ENCODE results near the gene DMPK.
"Not testable (repeated sequence)": the region's sequence is repeated elsewhere in the genome, so short reads cannot be mapped to it uniquely, and the experiment has no call there.

DMPK gene

GRCh38 chr19:45745606-45746005, 36.7 kb downstream of the DMPK start:
- DNase-seq (ENCODE audit: low read depth), result no peak

- DNase-seq (ENCODE audit: low read depth), result no peak
These were observed 39.3 kb downstream of the DMPK start for GRCh38 chr19:45742969-45743368.

- no peak for DNase-seq (ENCODE audit: low read depth)
These were observed 42.5 kb downstream of the DMPK start for GRCh38 chr19:45739498-45740439.

- no peak for DNase-seq (ENCODE audit: low read depth)
These were observed 49.0 kb downstream of the DMPK start, which contains the start of gene MEIOSIN for GRCh38 chr19:45733160-45733810. MEIOSIN (plus strand) TSS chr19:45733439; CDS start chr19:45735377, 1,938 bp downstream.

GRCh38 chr19:45730368-45731288, 51.7 kb downstream of the DMPK start, which contains the start of gene FBXO46:
FBXO46 (minus strand) TSS chr19:45730896; CDS start chr19:45713495, 17,401 bp downstream.
- peak; percentile 85 for DNase-seq (ENCODE audit: low read depth)

GRCh38 chr19:45729800-45730290, 52.4 kb downstream of the DMPK start:
- no peak for DNase-seq (ENCODE audit: low read depth)

GRCh38 chr19:45728683-45729082, 53.6 kb downstream of the DMPK start:
- not testable (repeated sequence) for DNase-seq (ENCODE audit: low read depth)

- DNase-seq (ENCODE audit: low read depth), result not testable (repeated sequence)
These were observed 62.2 kb downstream of the DMPK start for GRCh38 chr19:45720065-45720464.

Data from stimulated activated CD8-positive, alpha-beta memory T cell treated with anti-CD3 and anti-CD28 coated beads, Interleukin-12 subunit alpha, Interleukin-12 subunit beta, amount 100 ng/mL, for 1 hour (primary cell).